Stimulated activated CD8-positive, alpha-beta memory T cell treated with anti-CD3 and anti-CD28 coated beads, Interleukin-12 subunit alpha, Interleukin-12 subunit beta, amount 100 ng/mL, for 1 hour (primary cell): Measurements from ENCODE around the gene LPIN3.

Experiments
- DNase-seq: peaks from one replicate; pipeline ENCODE4 v3.0.0-alpha.2; 2020; ENCODE audit warnings: low read depth

LPIN3 gene

GRCh38 chr20:41320441-41320840 lies 20.2 kb upstream of the LPIN3 start:
- no peak for DNase-seq

- DNase-seq = no peak
These were observed 19.6 kb upstream of the LPIN3 start for GRCh38 chr20:41320976-41321375.

GRCh38 chr20:41327178-41327577 lies 13.4 kb upstream of the LPIN3 start:
- DNase-seq = no peak

- peak; percentile 38 for DNase-seq
These were observed 10.9 kb upstream of the LPIN3 start for GRCh38 chr20:41329435-41330342.

GRCh38 chr20:41330343-41330720 lies 10.3 kb upstream of the LPIN3 start:
- DNase-seq = no peak

- DNase-seq = no peak
These were observed 9.7 kb upstream of the LPIN3 start for GRCh38 chr20:41330941-41331340.

GRCh38 chr20:41331731-41332130 lies 8.9 kb upstream of the LPIN3 start:
- DNase-seq = no peak

GRCh38 chr20:41334036-41334435 lies 6.6 kb upstream of the LPIN3 start:
- no peak for DNase-seq

GRCh38 chr20:41334443-41335421 lies 5.9 kb upstream of the LPIN3 start:
- no peak for DNase-seq

- DNase-seq = no peak
These were observed 5.0 kb upstream of the LPIN3 start for GRCh38 chr20:41335591-41335990.

GRCh38 chr20:41336711-41337492 lies 3.7 kb upstream of the LPIN3 start:
- no peak for DNase-seq

- peak; percentile 77 for DNase-seq
These were observed 679 bp upstream of the LPIN3 start for GRCh38 chr20:41339957-41340326.

GRCh38 chr20:41342474-41343464 lies 2.1 kb downstream of the LPIN3 start:
- DNase-seq = no peak

GRCh38 chr20:41344477-41344876 lies 3.9 kb downstream of the LPIN3 start:
- no peak for DNase-seq

- DNase-seq = no peak
These were observed 4.5 kb downstream of the LPIN3 start for GRCh38 chr20:41344938-41345728.

- no peak for DNase-seq
These were observed 5.1 kb downstream of the LPIN3 start for GRCh38 chr20:41345729-41346067.

GRCh38 chr20:41347523-41348429 lies 7.2 kb downstream of the LPIN3 start:
- no peak for DNase-seq

GRCh38 chr20:41348430-41349172 lies 8.0 kb downstream of the LPIN3 start:
- no peak for DNase-seq
